CD8-positive, alpha-beta memory T cell (primary cell): ENCODE results near the gene CRTC2. TPM values are rescaled to one million over a fixed set of nuclear protein-coding genes. Genes with fewer than 3 reads are reported as not detected.

Experiments
- CTCF ChIA-PET: fragments of 350-600 bp; sonication (Branson Sonifier 250); formaldehyde crosslinking; loops from one replicate; lab custom pipeline; 2021; ENCODE audit warnings: antibody characterized with exemption; lab: Charles Lee
- POLR2A ChIA-PET: fragments of 350-600 bp; sonication (Branson Sonifier 250); formaldehyde crosslinking; loops from one replicate; lab custom pipeline; 2021; ENCODE audit warnings: antibody characterized with exemption; lab: Charles Lee
- DNase-seq, 5 donors: peaks; one replicate each; pipeline versions ENCODE4 v3.0.0 to v3.0.0-alpha.2; 2020 to 2022; ENCODE audit warnings: mixed read lengths in 1 of 5
- H3K27ac ChIP-seq: one replicate; pipeline ENCODE4 v1.7.0; 2013; ENCODE audit warnings: low read depth, mild to moderate bottlenecking, low read length, moderate library complexity
- H3K27me3 ChIP-seq: 2 replicates; pipeline ENCODE4 v1.7.0; 2013; ENCODE audit warnings: low read length, mild to moderate bottlenecking; ENCODE audit not compliant: insufficient read depth, poor library complexity, severe bottlenecking
- H3K36me3 ChIP-seq: 2 replicates; pipeline ENCODE4 v1.7.0; 2013; ENCODE audit warnings: mild to moderate bottlenecking, low read length, moderate library complexity; ENCODE audit not compliant: insufficient read depth
- H3K4me1 ChIP-seq: 2 replicates; pipeline ENCODE4 v1.7.0; 2013; ENCODE audit warnings: mild to moderate bottlenecking, low read length, moderate library complexity; ENCODE audit not compliant: insufficient read depth
- H3K4me3 ChIP-seq: 2 replicates; pipeline ENCODE4 v1.7.0; 2013; ENCODE audit warnings: mild to moderate bottlenecking, low read length
- H3K9me3 ChIP-seq: 2 replicates; pipeline ENCODE4 v1.7.0; 2013; ENCODE audit warnings: mild to moderate bottlenecking, low read length
- H3K27ac Mint-ChIP-seq, 8 donors: one replicate each; pipeline ENCODE4 v1.8.0; 2020 to 2021; ENCODE audit warnings: mixed read lengths in 8 of 8, mild to moderate bottlenecking in 6 of 8, inconsistent platforms in 3 of 8, moderate library complexity in 3 of 8
- H3K27me3 Mint-ChIP-seq, 2 donors: one replicate each; pipeline ENCODE4 v1.8.0; 2020 to 2021; ENCODE audit warnings: mixed read lengths in 2 of 2, mild to moderate bottlenecking in 1 of 2, moderate library complexity in 1 of 2
- H3K36me3 Mint-ChIP-seq, 3 donors: one replicate each; pipeline ENCODE4 v1.8.0; 2020 to 2021; ENCODE audit warnings: mixed read lengths in 3 of 3, inconsistent platforms in 1 of 3, mild to moderate bottlenecking in 1 of 3
- H3K4me1 Mint-ChIP-seq, 3 donors: one replicate each; pipeline ENCODE4 v1.8.0; 2020 to 2021; ENCODE audit warnings: mixed read lengths in 3 of 3, inconsistent platforms in 1 of 3, mild to moderate bottlenecking in 1 of 3
- H3K4me3 Mint-ChIP-seq, 7 donors: one replicate each; pipeline ENCODE4 v1.8.0; 2020 to 2021; ENCODE audit warnings: mixed read lengths in 7 of 7, mild to moderate bottlenecking in 6 of 7, moderate library complexity in 4 of 7, inconsistent platforms in 2 of 7
- H3K9me3 Mint-ChIP-seq, 5 donors: one replicate each; pipeline ENCODE4 v1.8.0; 2020 to 2022; ENCODE audit warnings: mixed read lengths in 5 of 5, mild to moderate bottlenecking in 3 of 5, moderate library complexity in 2 of 5, inconsistent platforms in 1 of 5
- polyA plus RNA-seq: library from polyadenylated mRNA; unstranded; fragments of 300-500 nt; fragmentation: Illumina TruSeq; gene quantifications from one replicate; pipeline ENCODE4 v1.2.3, GENCODE V29; 2021
- total RNA-seq, 2 experiments: library from RNA; stranded (reverse); gene quantifications; one replicate each; pipeline ENCODE4 v1.2.3, GENCODE V29; 2021

Gene CRTC2
- total and polyA plus RNA-seq, 3 experiments from 2014 or later, result 38.9 to 63.2 (median 53.9) TPM

GRCh38 chr1:153957744-153958110 is 685 bp downstream of the CRTC2 start:
- peak overlapping the region; percentile 93 to 99 (median 98) for H3K4me3 Mint-ChIP-seq
- ChIA-PET POLR2A (interaction anchor here (1.0 to 5.8 kb wide), 6 partner anchors 10 to 174 kb away, joined by 3 to 55 read pairs (median 13); partner anchors contain the start of genes CREB3L4, DENND4B, GATAD2B and JTB), CTCF (interaction anchor here (4.4 kb wide), 1 partner anchor 12 kb away, joined by 46 read pairs; the partner anchor contains the start of gene DENND4B)
- Histone ChIP-seq H3K4me1 (peaks cover 49% of the 10 kb centered on the region), H3K27me3 (no peaks in the 10 kb centered on the region), H3K9me3 (no peaks in the 10 kb centered on the region), H3K27ac (peak overlapping the region; percentile 78), H3K36me3 (peaks cover 14% of the 10 kb centered on the region), H3K4me3 (peak overlapping the region; percentile 74)
- no peaks in the 10 kb centered on the region for H3K27me3 Mint-ChIP-seq
- peaks cover 50 to 68% (median 53%) of the 10 kb centered on the region in 3 donors for H3K4me1 Mint-ChIP-seq
- no peaks in the 10 kb centered on the region for H3K9me3 Mint-ChIP-seq
- H3K36me3 Mint-ChIP-seq, result peaks cover 4 to 46% (median 9%) of the 10 kb centered on the region in 3 donors
- peak; percentile 29 to 66 (median 51) for DNase-seq
- H3K27ac Mint-ChIP-seq, result peak overlapping the region; percentile 61 to 98 (median 98)

- no peaks in the 10 kb centered on the region for H3K27me3 ChIP-seq
- Mint-ChIP-seq H3K4me1 (peaks cover 45 to 63% (median 47%) of the 10 kb centered on the region in 3 donors), H3K27ac (peak overlapping the region; percentile 61 to 98 (median 98)), H3K9me3 (no peaks in the 10 kb centered on the region), H3K4me3 (peak overlapping the region; percentile 93 to 99 (median 98)), H3K36me3 (peaks cover 4 to 51% (median 11%) of the 10 kb centered on the region in 3 donors), H3K27me3 (no peaks in the 10 kb centered on the region)
- peak overlapping the region; percentile 78 for H3K27ac ChIP-seq
- no peaks in the 10 kb centered on the region for H3K9me3 ChIP-seq
- H3K4me1 ChIP-seq, result peaks cover 43% of the 10 kb centered on the region
- ChIA-PET POLR2A (interaction anchor here (0.5 to 5.8 kb wide), 5 partner anchors 8 to 34 kb away, joined by 3 to 55 read pairs (median 12); partner anchors contain the start of genes CREB3L4, DENND4B and GATAD2B), CTCF (interaction anchor here (0.7 to 4.4 kb wide), 6 partner anchors 11 to 181 kb away, joined by 3 to 46 read pairs (median 5); partner anchors contain the start of genes CREB3L4, DENND4B and RAB13)
- no peak for DNase-seq
- peak overlapping the region; percentile 74 for H3K4me3 ChIP-seq
- H3K36me3 ChIP-seq, result peaks cover 20% of the 10 kb centered on the region
Measured at GRCh38 chr1:153956997-153957715, 1.3 kb downstream of the CRTC2 start.

GRCh38 chr1:153954826-153955225 is 3.6 kb downstream of the CRTC2 start:
- Mint-ChIP-seq H3K27ac (peak overlapping the region in 4 of 8 donors; percentile 77 to 98 (median 87)), H3K9me3 (no peaks in the 10 kb centered on the region), H3K36me3 (peaks cover 4 to 65% (median 23%) of the 10 kb centered on the region in 3 donors), H3K4me1 (peaks cover 36 to 48% (median 40%) of the 10 kb centered on the region in 3 donors), H3K27me3 (no peaks in the 10 kb centered on the region), H3K4me3 (peak overlapping the region in 1 of 7 donors; percentile 73)
- Histone ChIP-seq H3K9me3 (no peaks in the 10 kb centered on the region), H3K27ac (no peak overlapping the region), H3K27me3 (no peaks in the 10 kb centered on the region), H3K4me1 (peaks cover 40% of the 10 kb centered on the region), H3K36me3 (peaks cover 42% of the 10 kb centered on the region), H3K4me3 (no peak overlapping the region)
- POLR2A ChIA-PET, result interaction anchor here (5.8 kb wide), 1 partner anchor 9 kb away, joined by 55 read pairs; the partner anchor contains the start of gene DENND4B
- CTCF ChIA-PET, result interaction anchor here (0.9 kb wide), 1 partner anchor 10 kb away, joined by 3 read pairs; no protein-coding TSS in a partner anchor
- DNase-seq, result no peak

- Mint-ChIP-seq H3K27me3 (no peaks in the 10 kb centered on the region), H3K36me3 (peaks cover 4 to 69% (median 23%) of the 10 kb centered on the region in 3 donors), H3K4me3 (peak overlapping the region in 5 of 7 donors; percentile 2 to 73 (median 36)), H3K27ac (peak overlapping the region in 7 of 8 donors; percentile 20 to 81 (median 52)), H3K9me3 (no peaks in the 10 kb centered on the region), H3K4me1 (peaks cover 36 to 48% (median 40%) of the 10 kb centered on the region in 3 donors)
- ChIA-PET POLR2A (no interaction called here), CTCF (interaction anchor here (0.9 kb wide), 1 partner anchor 9 kb away, joined by 3 read pairs; no protein-coding TSS in a partner anchor)
- H3K36me3 ChIP-seq, result peaks cover 45% of the 10 kb centered on the region
- peaks cover 40% of the 10 kb centered on the region for H3K4me1 ChIP-seq
- H3K4me3 ChIP-seq, result no peak overlapping the region
- no peak for DNase-seq
- H3K27me3 ChIP-seq, result no peaks in the 10 kb centered on the region
- H3K9me3 ChIP-seq, result no peaks in the 10 kb centered on the region
- no peak overlapping the region for H3K27ac ChIP-seq
Measured at GRCh38 chr1:153953859-153954365, 4.5 kb downstream of the CRTC2 start.

DNA sequence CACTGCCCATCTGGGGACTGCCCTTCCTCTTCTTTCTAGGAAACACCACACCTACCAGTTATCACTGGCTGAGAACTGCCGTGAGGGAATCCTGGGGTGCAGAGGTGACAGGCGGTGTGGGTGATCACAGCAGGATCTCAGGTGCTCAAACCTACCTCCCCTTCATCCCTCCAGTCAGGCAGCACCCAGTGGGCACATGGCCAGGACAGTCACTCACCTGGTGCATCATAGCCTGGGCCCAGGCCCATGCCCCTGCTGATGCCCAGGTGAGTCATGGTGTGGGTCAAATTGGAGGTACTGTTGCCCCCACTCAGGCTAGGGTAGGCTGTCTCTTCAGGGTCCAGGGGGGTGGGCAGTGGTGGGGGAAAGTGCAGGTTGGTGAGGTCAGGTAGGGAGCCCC is 6.6 kb downstream of the CRTC2 start:
- no peak for DNase-seq
- no peak overlapping the region for H3K27ac ChIP-seq
- POLR2A ChIA-PET, result no interaction called here
- H3K27me3 Mint-ChIP-seq, result no peaks in the 10 kb centered on the region
- H3K36me3 Mint-ChIP-seq, result peaks cover 4 to 75% (median 27%) of the 10 kb centered on the region in 3 donors
- no peak overlapping the region for H3K4me3 Mint-ChIP-seq
- H3K4me1 ChIP-seq, result peaks cover 33% of the 10 kb centered on the region
- no peak overlapping the region for H3K4me3 ChIP-seq
- no peaks in the 10 kb centered on the region for H3K9me3 ChIP-seq
- no peaks in the 10 kb centered on the region for H3K9me3 Mint-ChIP-seq
- CTCF ChIA-PET, result no interaction called here
- H3K4me1 Mint-ChIP-seq, result peaks cover 25 to 38% (median 27%) of the 10 kb centered on the region in 3 donors
- H3K27me3 ChIP-seq, result no peaks in the 10 kb centered on the region
- peaks cover 58% of the 10 kb centered on the region for H3K36me3 ChIP-seq
- peak overlapping the region in 3 of 8 donors; percentile 45 to 69 (median 54) for H3K27ac Mint-ChIP-seq

GRCh38 chr1:153951183-153951582 is 7.2 kb downstream of the CRTC2 start:
- Histone ChIP-seq H3K27ac (no peak overlapping the region), H3K27me3 (no peaks in the 10 kb centered on the region), H3K4me1 (peaks cover 29% of the 10 kb centered on the region), H3K9me3 (no peaks in the 10 kb centered on the region), H3K36me3 (peaks cover 58% of the 10 kb centered on the region), H3K4me3 (no peak overlapping the region)
- POLR2A ChIA-PET, result no interaction called here
- no peaks in the 10 kb centered on the region for H3K27me3 Mint-ChIP-seq
- no peaks in the 10 kb centered on the region for H3K9me3 Mint-ChIP-seq
- H3K36me3 Mint-ChIP-seq, result peaks cover 4 to 76% (median 27%) of the 10 kb centered on the region in 3 donors
- H3K27ac Mint-ChIP-seq, result peak overlapping the region in 1 of 8 donors; percentile 8
- DNase-seq, result no peak
- CTCF ChIA-PET, result interaction anchor here (1.5 kb wide), 1 partner anchor 10 kb away, joined by 4 read pairs; no protein-coding TSS in a partner anchor
- H3K4me3 Mint-ChIP-seq, result peak overlapping the region in 1 of 7 donors; percentile 12
- peaks cover 21 to 34% (median 21%) of the 10 kb centered on the region in 3 donors for H3K4me1 Mint-ChIP-seq

DNA sequence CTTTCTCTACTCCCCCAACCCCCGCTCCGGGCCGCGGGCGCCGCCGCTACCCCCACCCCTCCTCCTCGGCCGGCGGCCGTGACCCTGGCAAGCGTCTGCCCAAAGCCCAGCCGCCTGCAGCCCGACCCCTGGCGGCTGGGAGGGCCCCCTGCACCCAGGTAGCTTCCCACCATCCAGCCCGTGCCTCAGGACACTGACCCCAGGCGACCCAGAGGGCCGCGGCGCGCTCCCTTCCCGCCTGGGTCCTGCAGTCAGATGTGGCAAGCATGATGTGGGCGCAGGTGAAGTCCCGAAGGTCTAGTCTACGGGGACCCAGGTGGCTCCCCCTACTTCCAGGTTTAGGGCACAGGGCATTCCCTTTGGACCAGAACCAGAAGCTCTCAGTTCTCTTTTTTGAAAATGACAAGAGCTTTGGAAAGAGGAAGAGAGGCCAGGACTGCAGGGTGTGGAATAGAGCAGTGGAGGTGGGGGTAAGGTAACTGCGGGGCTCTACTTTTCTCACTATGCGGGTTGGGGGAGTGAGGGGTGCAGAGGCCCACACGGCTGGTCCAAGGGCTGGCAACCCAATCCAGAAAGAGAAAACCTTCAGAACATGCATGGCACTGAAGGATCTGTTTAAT is 11.7 kb downstream of the CRTC2 start, which contains the start of gene DENND4B:
Gene DENND4B, minus strand, starts transcription at position 97 of the 620 bp plus-strand sequence. CDS start 2,344 bp downstream, outside the sequence.
- DNase-seq, result peak; percentile 60 to 82 (median 71)
- Histone ChIP-seq H3K4me1 (peaks cover 31% of the 10 kb centered on the region), H3K27ac (peak within 1 kb of the TSS; percentile 91), H3K4me3 (peak within 1 kb of the TSS; percentile 83), H3K27me3 (no peaks in the 10 kb centered on the region), H3K36me3 (peaks cover 44% of the 10 kb centered on the region), H3K9me3 (no peaks in the 10 kb centered on the region)
- H3K4me1 Mint-ChIP-seq, result peaks cover 30 to 42% (median 37%) of the 10 kb centered on the region in 3 donors
- peaks cover 0 to 84% (median 14%) of the 10 kb centered on the region in 3 donors for H3K36me3 Mint-ChIP-seq
- H3K9me3 Mint-ChIP-seq, result no peaks in the 10 kb centered on the region
- H3K27ac Mint-ChIP-seq, result peak within 1 kb of the TSS; percentile 93 to 100 (median 98)
- ChIA-PET CTCF (interaction anchor here (0.6 to 6.0 kb wide), 29 partner anchors 9 to 1226 kb away, joined by 3 to 58 read pairs (median 4); partner anchors contain the start of genes CREB3L4, CRTC2, GATAD2B and JTB), POLR2A (interaction anchor here (0.6 to 4.1 kb wide), 11 partner anchors 11 to 160 kb away, joined by 3 to 56 read pairs (median 20); partner anchors contain the start of genes CREB3L4, CRTC2, GATAD2B and JTB)
- peak within 1 kb of the TSS; percentile 94 to 99 (median 98) for H3K4me3 Mint-ChIP-seq
- H3K27me3 Mint-ChIP-seq, result peaks cover 0 to 4% of the 10 kb centered on the region in 2 donors
